Measurements from ENCODE around the gene MYO7A. TPM values are rescaled to one million over a fixed set of nuclear protein-coding genes. Genes with fewer than 3 reads are reported as not detected.

MYO7A gene
- 0.75 and 1.6 TPM in 2 replicates for total RNA-seq (2014; rRNA removed)
- 0.26 TPM for polyA plus RNA-seq (2012)

GRCh38 chr11:77127920-77128691, at the start of gene MYO7A:
MYO7A (plus strand) TSS chr11:77128246; CDS start chr11:77130635, 2,389 bp downstream.
- DNase-seq (ENCODE audit: low read depth), result peak; percentile 71

- no peak for DNase-seq (ENCODE audit: low read depth)
These were observed 48.4 kb upstream of the MYO7A start for GRCh38 chr11:77079666-77080065.

- DNase-seq (ENCODE audit: low read depth), result peak; percentile 47
These were observed 47.3 kb upstream of the MYO7A start for GRCh38 chr11:77080643-77081210.

- DNase-seq (ENCODE audit: low read depth), result no peak
These were observed 46.6 kb upstream of the MYO7A start for GRCh38 chr11:77081381-77081851.

- no peak for DNase-seq (ENCODE audit: low read depth)
These were observed 45.8 kb upstream of the MYO7A start for GRCh38 chr11:77081976-77082836.

GRCh38 chr11:77082838-77083565, 45.0 kb upstream of the MYO7A start:
- no peak for DNase-seq (ENCODE audit: low read depth)

- DNase-seq (ENCODE audit: low read depth), result no peak
These were observed 44.3 kb upstream of the MYO7A start for GRCh38 chr11:77083566-77084245.

GRCh38 chr11:77084581-77085191, 43.4 kb upstream of the MYO7A start:
- DNase-seq (ENCODE audit: low read depth), result no peak

GRCh38 chr11:77085652-77086051, 42.4 kb upstream of the MYO7A start:
- DNase-seq (ENCODE audit: low read depth), result no peak

- DNase-seq (ENCODE audit: low read depth), result no peak
These were observed 41.2 kb upstream of the MYO7A start for GRCh38 chr11:77086521-77087472.

GRCh38 chr11:77087723-77088225, 40.3 kb upstream of the MYO7A start:
- no peak for DNase-seq (ENCODE audit: low read depth)

- DNase-seq (ENCODE audit: low read depth), result no peak
These were observed 39.6 kb upstream of the MYO7A start for GRCh38 chr11:77088236-77089003.

- DNase-seq (ENCODE audit: low read depth), result no peak
These were observed 39.0 kb upstream of the MYO7A start for GRCh38 chr11:77089004-77089545.

GRCh38 chr11:77090046-77090372, 38.0 kb upstream of the MYO7A start:
- no peak for DNase-seq (ENCODE audit: low read depth)

GRCh38 chr11:77090373-77091111, 37.5 kb upstream of the MYO7A start:
- no peak for DNase-seq (ENCODE audit: low read depth)

GRCh38 chr11:77091146-77091940, 36.7 kb upstream of the MYO7A start:
- DNase-seq (ENCODE audit: low read depth), result peak; percentile 67

Data from LHCN-M2 (cell line).